ENCODE measurements around the gene ANKRD35.

The ANKRD35 gene

GRCh38 chr1:145895471-145895870 lies 9.8 kb upstream of the ANKRD35 start:
- DNase-seq, result no peak

DNA sequence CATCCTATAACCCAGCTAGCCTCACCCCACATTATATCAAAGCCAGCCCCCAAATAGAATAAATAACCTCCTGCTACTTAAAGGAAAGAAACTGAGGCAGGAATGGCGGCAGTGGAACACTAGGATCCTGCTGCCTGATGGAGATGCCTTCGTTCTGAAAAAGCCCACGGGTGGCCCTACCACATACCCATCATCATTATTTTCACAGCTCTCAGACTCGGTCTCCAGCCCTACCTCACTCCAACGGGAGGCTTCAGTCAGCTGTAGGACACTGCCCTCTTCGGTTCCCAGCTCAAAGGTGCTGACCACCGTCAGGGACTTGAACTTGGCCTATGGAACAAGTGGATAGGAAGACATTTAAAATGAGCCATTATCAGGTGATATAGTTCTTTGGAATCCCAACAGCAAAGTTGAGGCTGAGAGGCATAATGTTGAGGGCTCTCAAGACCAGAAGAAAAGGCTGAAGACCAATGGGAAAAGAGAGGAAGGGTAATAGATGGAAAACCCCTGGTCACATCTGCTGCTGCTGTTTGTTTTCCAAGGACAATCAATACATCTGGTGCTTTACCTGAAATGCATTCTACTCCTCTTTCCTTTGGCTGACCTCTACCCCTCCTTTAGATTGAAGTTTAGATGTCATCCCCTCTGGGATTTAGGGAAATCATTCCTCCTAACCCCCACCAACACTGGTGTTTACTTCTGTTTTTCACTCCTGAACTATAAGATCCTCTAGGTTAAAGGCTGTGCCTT lies 7.8 kb upstream of the ANKRD35 start:
- DNase-seq, result no peak

GRCh38 chr1:145892486-145893087 lies 6.9 kb upstream of the ANKRD35 start:
- no peak for DNase-seq

DNA sequence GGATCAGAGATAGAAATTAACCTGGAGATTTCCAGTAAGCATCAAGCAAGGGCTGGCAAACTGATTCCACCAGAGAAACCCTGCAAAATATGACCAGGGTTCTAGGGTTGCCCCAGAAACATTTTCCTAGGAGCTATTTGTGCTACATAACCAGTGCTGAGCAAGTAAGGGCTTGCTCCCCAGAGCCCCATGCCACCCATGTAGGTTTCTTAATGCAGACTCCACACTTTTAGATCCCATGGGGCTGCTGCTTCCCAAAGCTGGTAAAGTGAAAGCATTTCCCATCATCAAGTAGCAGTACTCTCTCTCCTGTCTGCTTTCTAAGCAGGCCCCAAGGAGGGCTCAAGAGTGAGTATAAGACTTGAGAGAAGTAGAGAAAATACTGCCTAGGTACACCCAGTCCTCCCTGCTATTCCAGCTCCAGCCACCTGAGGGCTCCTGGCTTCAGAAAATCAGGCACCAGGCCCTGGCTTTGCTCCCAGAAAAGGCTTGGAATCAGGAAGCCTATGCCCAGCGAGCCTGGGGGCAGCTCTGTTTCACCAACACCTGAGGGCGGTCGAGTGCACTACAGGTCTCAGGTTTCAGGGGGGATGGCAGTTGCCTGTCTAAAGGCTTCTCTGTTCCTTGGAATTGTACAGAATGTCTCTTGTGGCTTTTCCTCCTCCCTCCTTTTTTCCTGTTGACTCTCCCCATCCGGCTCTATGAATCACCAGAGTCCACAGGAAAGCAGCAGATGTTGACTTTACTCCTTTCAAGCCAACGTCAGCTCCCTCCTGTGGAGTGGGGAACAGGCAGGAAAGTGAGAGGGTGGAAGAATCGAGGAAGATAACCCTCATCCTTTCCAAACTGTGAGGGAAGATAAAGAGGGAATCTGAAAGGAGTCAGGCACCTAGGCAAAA lies 6.2 kb upstream of the ANKRD35 start:
- peak; percentile 68 for DNase-seq

DNA sequence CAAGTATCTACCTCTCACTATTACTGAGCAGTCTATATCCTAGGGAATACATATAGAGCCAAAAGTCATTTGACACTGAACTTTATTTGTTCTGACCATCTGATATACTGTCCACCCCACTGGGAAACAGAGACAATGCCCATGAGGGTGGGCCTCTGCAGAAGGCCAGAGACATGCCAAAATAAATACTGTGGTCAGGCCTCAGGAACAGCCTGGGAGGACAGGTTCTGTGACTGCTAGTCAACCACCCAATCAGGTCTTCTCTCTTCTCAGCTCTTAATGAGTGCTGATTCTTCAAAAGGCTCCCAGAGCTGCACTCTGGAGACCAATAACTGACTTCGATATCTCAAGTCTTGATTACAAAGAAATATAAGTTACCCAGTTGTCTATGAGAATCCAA lies 5.5 kb upstream of the ANKRD35 start:
- DNase-seq, result no peak

- DNase-seq, result no peak
These were observed 4.1 kb upstream of the ANKRD35 start for GRCh38 chr1:145889722-145890121.

DNA sequence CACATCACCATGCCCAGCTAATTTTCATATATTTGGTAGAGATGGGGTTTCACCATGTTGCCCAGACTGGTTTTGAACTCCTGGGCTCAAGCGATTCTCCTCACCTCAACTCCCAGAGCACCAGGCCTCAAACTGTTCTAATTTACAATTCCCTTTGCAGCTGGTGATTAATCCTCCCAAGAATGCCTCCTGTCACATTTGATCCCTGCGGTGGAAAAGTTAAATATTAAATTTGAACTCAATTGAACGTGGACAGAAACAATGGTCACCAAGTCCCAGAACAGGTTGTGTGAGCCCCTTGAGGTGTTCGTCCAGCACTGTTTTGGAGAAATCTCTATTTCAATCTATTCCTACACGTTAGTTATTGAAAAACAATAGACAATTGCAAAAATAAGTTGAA lies 2.0 kb upstream of the ANKRD35 start:
- DNase-seq, result no peak

GRCh38 chr1:145886816-145887215 lies 1.1 kb upstream of the ANKRD35 start:
- no peak for DNase-seq

GRCh38 chr1:145886390-145886789 lies 724 bp upstream of the ANKRD35 start:
- DNase-seq, result no peak

GRCh38 chr1:145884675-145885074 lies 991 bp downstream of the ANKRD35 start:
- no peak for DNase-seq

DNA sequence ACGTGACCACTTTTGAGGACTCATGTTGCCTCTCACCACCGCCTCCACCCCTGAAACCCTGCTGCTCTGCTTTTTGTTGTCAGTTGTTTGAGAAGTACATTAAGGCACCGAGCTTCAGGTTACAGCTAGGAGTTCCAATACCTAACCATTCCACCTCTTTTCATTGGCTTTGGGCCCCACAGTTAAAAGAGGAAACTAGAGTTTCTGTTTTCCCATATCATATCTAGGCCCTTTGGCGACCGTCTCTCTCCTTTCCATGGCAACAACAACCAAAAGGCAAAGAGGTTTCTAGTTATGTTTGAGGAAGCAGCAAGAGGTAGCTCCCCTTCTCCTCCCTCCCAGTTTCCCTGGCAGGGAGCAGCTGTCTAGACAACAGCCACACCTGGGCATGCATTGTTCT lies 5.9 kb downstream of the ANKRD35 start:
- no peak for DNase-seq

DNA sequence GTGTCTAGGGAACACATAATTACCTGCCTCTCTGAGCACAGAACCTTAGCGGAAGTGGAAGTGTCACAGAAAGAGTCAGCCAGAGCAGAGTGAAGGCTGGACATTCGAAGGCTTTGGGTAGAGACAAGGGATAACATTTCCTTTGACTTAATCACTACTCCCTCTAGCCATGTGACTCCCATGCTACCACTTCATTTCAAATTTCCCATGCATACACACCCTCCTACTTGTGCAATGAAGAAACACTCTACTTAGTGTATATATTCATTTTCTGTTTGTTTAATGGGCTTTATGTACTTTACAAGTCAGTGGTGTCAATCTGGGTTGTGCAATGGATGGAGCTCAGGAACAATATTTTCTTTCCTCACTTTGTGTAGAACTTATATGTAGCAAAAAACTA lies 6.9 kb downstream of the ANKRD35 start:
- DNase-seq, result no peak

DNA sequence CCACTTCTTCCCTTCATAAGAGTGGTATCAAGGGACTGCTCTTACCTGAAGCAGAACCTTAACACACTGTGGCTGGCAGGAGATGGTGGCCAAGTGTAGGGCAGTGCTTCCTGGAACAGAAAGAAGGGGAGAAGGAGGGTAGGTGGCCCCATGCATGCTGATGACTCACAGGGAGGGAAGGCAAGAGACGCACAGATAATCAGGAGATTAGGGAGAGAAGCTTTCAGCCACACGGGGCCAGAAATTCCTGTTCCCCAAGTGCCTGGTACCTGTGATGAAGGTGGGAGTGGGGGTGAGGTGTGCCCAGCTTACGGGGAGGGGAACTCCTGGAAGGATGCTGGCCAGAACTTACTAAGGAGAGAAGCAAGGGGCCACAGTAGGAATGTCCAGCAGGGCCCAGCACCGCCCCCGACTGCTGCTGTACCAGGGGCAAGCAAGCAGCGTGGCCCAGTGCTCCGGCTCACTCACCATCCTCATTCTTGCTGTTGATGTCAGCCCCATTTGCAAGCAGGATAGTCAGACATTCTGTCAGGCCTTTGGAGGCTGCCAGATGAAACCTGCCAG lies 7.7 kb downstream of the ANKRD35 start:
- no peak for DNase-seq

DNA sequence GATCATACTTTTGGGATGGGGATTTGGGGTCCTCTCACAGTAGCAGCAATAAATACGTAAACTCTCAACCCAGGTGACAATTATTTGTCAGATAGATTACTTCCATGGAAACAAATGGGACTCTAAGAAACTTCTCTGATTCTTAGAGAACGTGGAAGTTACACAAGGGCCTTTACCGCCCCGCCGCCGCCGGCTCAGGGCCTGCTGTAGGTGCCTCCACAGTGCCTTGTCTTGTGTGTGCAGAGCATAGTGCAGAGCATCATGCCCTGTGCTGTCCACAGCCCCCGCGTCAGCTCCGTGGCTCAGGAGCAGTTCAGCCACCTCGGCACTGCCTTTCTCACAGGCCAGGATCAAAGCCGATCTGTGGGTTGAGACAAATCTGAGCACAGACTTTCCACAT lies 11.0 kb downstream of the ANKRD35 start:
- DNase-seq, result no peak

- peak; percentile 38 to 47 for DNase-seq
These were observed 13.4 kb downstream of the ANKRD35 start for GRCh38 chr1:145871994-145872924.

- DNase-seq, result no peak
These were observed 17.4 kb downstream of the ANKRD35 start for GRCh38 chr1:145868232-145868631.

GRCh38 chr1:145863282-145864018 lies 22.2 kb downstream of the ANKRD35 start:
- DNase-seq, result no peak

DNA sequence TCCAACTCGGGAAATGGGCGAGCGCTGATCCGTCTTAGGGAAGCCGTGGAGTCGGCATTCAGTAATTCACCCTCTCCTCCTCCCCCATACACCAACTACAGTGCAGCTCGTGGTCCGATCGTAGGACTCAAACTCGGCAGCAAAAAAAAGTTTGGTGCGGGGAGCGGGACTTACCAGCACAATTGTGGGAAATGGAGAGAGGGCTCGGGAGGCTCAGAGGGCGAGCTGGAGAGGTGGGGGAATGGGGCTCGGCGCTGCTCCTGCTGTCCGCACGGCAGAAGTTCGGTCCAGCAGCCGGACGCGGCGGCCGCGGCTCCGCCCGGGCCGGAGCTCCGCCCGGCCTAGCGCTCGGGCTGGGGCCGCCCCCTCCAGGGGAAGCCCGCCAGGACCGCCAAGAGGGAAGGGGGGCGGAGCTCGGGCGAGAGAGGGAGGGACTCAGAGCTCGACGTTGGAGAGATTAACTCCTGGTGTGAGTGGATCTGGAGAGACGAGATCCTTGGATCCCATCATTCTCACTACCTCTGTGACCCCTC lies 26.1 kb downstream of the ANKRD35 start:
- peak; percentile 83 to 84 for DNase-seq

DNA sequence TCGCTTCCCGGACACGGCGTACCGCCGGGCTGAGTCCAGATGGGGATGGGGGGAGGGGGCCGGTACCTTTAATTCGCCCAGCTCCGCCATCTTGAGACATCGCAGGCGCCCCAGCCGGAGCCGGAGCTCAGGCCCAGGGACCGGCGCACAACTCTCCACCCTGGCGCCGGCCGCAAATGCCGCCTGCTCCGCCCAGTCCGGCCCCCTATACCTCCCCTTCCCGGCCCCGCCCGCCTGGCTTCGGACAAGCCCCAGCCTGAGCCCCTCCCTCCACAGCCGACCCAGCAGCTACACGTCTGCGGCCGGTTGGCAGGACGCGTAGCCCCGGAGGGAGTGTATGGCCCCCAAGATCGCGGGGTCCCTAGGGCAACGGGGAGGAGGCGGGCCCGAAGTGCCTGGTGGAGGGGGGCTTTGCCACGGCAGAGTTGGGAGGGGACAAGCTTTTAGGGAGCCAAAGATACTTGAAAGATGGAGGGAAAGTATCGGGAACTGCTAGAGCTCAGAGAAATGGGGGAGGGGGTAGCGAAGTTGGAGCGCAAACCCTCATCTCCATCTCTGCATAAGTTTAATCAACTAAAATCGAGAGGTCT lies 26.7 kb downstream of the ANKRD35 start, which contains the start of gene PIAS3:
Gene PIAS3, minus strand, starts transcription at position 181 of the 590 bp plus-strand sequence. Its CDS starts 91 bp downstream, at position 90.
- peak; percentile 84 to 91 for DNase-seq

DNA sequence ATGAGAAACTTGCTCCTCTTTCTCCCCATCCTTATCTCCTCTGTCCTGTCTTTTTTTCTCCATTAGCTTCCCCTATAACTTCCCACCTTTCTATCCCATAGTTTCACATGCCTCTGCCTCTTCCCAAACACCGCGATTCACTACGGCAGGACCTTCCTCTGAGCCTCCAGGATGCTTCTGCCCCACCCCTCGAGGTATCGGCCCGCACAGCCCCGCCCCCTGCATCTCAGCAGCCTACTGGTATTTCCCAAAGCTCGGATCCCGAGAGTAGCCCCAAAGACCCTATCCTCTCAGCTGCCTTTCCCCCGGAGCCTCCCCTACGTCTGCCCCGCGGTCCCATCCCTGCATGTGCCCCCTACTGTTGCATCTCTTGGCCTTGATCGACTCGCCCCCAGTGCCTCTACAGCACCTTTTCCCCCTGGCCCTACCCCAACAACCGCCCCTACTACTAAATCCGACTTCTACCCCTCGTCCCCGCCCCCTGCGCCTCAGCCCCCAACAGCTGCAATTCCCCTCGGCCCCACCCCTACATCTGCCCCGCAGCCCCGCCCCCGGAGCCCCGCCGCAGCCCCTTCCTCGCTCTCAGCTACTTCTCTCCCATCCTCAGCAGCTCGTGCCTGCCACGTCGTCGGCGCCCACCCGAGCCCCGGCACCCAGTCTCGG lies 27.3 kb downstream of the ANKRD35 start:
- peak; percentile 58 to 64 for DNase-seq
